Glutamatergic neuron (in vitro differentiated cells): ENCODE data around the gene CYB561D2. TPM values are rescaled to one million over a fixed set of nuclear protein-coding genes. Genes with fewer than 3 reads are reported as not detected.

Experiments
- DNase-seq: peaks from one replicate; pipeline ENCODE4 v3.0.0; 2022
- H3K27ac Mint-ChIP-seq: one replicate; pipeline ENCODE4 v1.8.0; 2020; ENCODE audit warnings: mild to moderate bottlenecking, mixed read lengths, inconsistent platforms; ENCODE audit not compliant: unreplicated experiment
- H3K27me3 Mint-ChIP-seq: one replicate; pipeline ENCODE4 v1.8.0; 2020; ENCODE audit warnings: mild to moderate bottlenecking, moderate library complexity, mixed read lengths, inconsistent platforms; ENCODE audit not compliant: unreplicated experiment
- H3K36me3 Mint-ChIP-seq: one replicate; pipeline ENCODE4 v1.8.0; 2020; ENCODE audit warnings: mild to moderate bottlenecking, mixed read lengths, inconsistent platforms; ENCODE audit not compliant: unreplicated experiment
- H3K4me1 Mint-ChIP-seq: one replicate; pipeline ENCODE4 v1.8.0; 2020; ENCODE audit warnings: mild to moderate bottlenecking, low read depth, mixed read lengths, inconsistent platforms; ENCODE audit not compliant: unreplicated experiment
- H3K4me3 Mint-ChIP-seq: one replicate; pipeline ENCODE4 v1.8.0; 2020; ENCODE audit warnings: mild to moderate bottlenecking, mixed read lengths, inconsistent platforms; ENCODE audit not compliant: unreplicated experiment
- H3K9me3 Mint-ChIP-seq: one replicate; pipeline ENCODE4 v1.8.0; 2020; ENCODE audit warnings: mild to moderate bottlenecking, moderate library complexity, mixed read lengths, inconsistent platforms; ENCODE audit not compliant: unreplicated experiment
- total RNA-seq: library from RNA; stranded (reverse); fragmentation: NEBNext Ultra II Directional; extraction: Animal tissue kit (Norgen Biotek cat#: 25700); gene quantifications from one replicate; pipeline ENCODE4 v1.2.1, GENCODE V29; 2021; ENCODE audit not compliant: unreplicated experiment
- TF ChIP-seq, protein P1 (sequence below): fragments of 200-600 bp; sonication (generic); IDR thresholded peaks from one replicate; pipeline ENCODE4 v1.5.0; 2021; ENCODE audit not compliant: partially characterized antibody, unreplicated experiment

The CYB561D2 gene
- total RNA-seq, 1 donor from 2014 or later, result 12.6 TPM

DNA sequence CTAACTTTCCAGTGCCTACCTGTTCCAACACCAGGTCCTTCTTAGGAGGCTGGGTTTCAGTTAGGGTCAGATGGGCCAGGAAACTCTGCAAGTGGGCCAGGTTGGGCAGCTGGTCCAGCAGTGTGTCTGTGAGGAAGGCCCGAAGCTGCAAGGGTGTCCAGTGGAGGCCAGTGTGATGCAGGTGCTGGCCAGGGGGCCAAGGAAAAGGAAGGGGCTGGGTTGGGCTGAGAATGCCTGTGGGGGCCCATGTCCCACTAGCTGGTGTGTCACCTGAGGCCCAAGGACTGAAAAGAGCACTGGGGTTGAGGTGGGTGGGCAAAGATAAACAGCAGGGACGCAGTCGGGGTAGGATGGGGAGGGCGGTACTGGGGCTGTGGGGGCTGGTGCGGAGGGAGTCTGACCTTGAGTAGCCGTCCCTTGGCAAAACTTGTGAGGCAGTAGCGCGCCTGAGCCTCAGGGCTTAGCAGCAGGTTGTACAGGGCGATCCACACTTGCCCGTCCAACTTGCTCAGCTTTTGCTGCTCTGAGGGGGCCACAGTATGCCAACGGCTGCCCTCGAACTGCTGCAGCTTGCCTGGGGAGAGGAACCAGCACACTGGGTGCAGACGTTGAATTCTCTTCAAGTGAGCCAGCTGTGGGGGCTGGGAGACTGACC lies 8.5 kb upstream of the CYB561D2 start:
- no peak for DNase-seq
- TF ChIP-seq, protein P1, sequence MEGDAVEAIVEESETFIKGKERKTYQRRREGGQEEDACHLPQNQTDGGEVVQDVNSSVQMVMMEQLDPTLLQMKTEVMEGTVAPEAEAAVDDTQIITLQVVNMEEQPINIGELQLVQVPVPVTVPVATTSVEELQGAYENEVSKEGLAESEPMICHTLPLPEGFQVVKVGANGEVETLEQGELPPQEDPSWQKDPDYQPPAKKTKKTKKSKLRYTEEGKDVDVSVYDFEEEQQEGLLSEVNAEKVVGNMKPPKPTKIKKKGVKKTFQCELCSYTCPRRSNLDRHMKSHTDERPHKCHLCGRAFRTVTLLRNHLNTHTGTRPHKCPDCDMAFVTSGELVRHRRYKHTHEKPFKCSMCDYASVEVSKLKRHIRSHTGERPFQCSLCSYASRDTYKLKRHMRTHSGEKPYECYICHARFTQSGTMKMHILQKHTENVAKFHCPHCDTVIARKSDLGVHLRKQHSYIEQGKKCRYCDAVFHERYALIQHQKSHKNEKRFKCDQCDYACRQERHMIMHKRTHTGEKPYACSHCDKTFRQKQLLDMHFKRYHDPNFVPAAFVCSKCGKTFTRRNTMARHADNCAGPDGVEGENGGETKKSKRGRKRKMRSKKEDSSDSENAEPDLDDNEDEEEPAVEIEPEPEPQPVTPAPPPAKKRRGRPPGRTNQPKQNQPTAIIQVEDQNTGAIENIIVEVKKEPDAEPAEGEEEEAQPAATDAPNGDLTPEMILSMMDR, result no peak
- Mint-ChIP-seq H3K4me1 (peaks cover 15% of the 10 kb centered on the region), H3K9me3 (peaks cover 17% of the 10 kb centered on the region), H3K36me3 (peaks cover 4% of the 10 kb centered on the region), H3K4me3 (no peak overlapping the region), H3K27ac (no peak overlapping the region), H3K27me3 (peaks cover 27% of the 10 kb centered on the region)

DNA sequence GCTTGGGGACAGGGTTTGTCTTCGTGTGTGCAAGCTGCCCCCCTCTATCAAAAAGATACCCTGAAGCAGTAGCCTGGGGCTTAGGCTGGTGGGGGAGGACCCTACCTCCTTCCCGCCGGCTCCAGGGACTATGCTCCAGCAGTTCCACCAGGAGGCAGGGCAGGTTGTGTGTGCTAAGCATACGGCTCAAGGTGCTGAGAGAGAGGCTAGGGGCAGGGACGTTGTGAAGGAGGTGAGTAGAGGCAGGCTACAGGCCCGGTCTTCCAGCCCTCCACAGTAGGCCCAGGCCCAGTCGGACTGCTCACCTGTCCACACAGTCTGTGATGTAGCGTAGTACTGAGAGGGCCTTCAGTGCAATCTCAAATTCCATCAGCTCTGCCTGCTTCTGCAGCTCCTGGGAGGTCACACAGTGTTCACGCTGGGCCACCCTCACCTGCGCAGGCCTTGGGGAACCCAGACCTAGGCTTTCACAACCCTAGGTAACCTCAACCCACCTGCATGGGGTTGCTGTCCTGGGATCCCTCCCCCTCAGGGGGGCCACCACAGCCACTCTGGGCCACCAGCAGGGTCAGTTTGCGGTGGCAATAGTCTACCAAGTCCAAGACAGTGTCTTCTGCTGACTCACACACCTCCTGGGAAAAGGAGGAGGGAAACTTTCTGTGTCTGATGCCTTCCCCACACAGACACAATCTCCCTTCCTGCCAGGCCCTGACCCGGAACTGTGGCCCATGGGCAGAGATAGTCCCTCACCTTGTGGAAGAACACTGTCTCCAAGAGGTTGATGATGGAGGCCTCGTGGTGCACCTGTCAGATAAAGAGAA lies 7.6 kb upstream of the CYB561D2 start:
- DNase-seq, result no peak
- peaks cover 17% of the 10 kb centered on the region for H3K9me3 Mint-ChIP-seq
- H3K27me3 Mint-ChIP-seq, result peaks cover 27% of the 10 kb centered on the region
- no peak overlapping the region for H3K4me3 Mint-ChIP-seq
- H3K4me1 Mint-ChIP-seq, result peaks cover 15% of the 10 kb centered on the region
- H3K27ac Mint-ChIP-seq, result no peak overlapping the region
- H3K36me3 Mint-ChIP-seq, result peaks cover 4% of the 10 kb centered on the region
- TF ChIP-seq, protein P1, result no peak

DNA sequence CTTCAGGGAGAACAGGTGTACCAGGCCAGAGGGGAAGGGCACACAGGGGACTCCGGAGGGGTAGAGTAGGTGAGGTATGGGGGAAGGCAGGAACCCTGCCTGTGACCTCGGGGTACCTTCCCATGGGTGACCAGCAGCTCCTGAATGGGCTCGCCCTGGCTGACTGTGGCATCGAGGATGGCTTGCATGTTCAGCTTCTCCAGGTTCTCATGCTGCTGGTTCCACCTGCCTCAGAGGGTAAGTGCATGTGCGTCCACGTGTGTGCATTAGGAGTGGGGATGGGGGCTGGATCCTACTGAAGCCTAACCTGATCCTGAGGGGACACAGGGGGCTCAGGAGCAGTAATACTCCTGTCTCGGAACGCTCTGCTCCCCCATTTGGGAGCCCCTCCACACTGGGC lies 5.7 kb upstream of the CYB561D2 start:
- TF ChIP-seq, protein P1, result no peak
- Mint-ChIP-seq H3K9me3 (peaks cover 5% of the 10 kb centered on the region), H3K27me3 (peaks cover 13% of the 10 kb centered on the region), H3K36me3 (no peaks in the 10 kb centered on the region), H3K27ac (no peak overlapping the region), H3K4me3 (no peak overlapping the region), H3K4me1 (peaks cover 4% of the 10 kb centered on the region)
- no peak for DNase-seq

DNA sequence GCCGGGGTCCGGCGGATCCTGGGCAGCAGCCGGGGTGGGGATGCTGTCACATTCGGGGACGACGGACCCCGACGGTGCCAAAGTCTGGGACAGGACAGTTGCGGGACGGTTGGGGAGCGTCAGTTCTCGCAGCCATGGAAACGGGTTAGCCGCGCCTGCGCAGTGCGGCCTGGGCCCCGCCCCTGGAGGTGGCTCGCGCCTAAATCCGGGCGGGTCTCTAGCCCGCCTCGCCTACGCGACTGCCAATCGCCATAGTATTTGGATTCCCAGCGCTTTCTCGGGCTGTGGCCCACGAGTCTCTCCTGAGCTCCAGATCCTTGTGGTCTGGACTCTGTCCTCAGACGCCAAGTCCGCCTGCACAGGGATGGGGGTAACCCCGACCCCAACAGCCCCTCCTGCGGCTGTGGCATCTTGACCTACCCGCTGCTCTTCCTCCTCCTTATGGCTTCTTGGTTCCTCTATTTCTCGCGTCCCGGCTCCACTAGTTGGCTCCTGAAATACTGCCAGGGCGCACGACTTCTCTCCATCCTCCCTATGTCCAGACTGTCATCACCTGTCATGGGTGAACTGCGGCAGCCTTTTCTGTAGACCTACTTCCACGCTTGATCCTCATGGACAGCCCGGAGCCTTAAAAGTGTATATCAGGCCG lies 5.0 kb upstream of the CYB561D2 start, which contains the start of gene ZMYND10:
TSS of gene ZMYND10 (minus strand) at position 147 of the 649 bp plus-strand sequence. CDS start 153 bp downstream, outside the sequence.
- H3K27ac Mint-ChIP-seq, result no peak within 1 kb of the TSS
- no peaks in the 10 kb centered on the region for H3K36me3 Mint-ChIP-seq
- peak within 1 kb of the TSS; percentile 90 for H3K4me3 Mint-ChIP-seq
- H3K4me1 Mint-ChIP-seq, result peaks cover 7% of the 10 kb centered on the region
- TF ChIP-seq, protein P1, result no peak
- H3K9me3 Mint-ChIP-seq, result peaks cover 7% of the 10 kb centered on the region
- DNase-seq, result peak; percentile 62
- peaks cover 12% of the 10 kb centered on the region for H3K27me3 Mint-ChIP-seq
